H9 (cell line): ENCODE measurements around the gene FAM149A. TPM values are rescaled to one million over a fixed set of nuclear protein-coding genes. Genes with fewer than 3 reads are reported as not detected.

ENCODE experiments used
- DNase-seq: peaks from one replicate; pipeline ENCODE4 v3.0.0-alpha.2; 2017
- H2AFZ ChIP-seq: one replicate; pipeline ENCODE4 v1.6.1; 2013; ENCODE audit warnings: mild to moderate bottlenecking, low read length, control low read depth, moderate library complexity
- H2AK5ac ChIP-seq: 2 replicates; pipeline ENCODE4 v1.6.1; 2013; ENCODE audit warnings: low read length, control low read depth, mixed read lengths; ENCODE audit not compliant: insufficient read length
- H2BK120ac ChIP-seq: one replicate; pipeline ENCODE4 v1.6.1; 2013; ENCODE audit warnings: low read depth, mild to moderate bottlenecking, low read length, control low read depth, inconsistent platforms; ENCODE audit not compliant: poor library complexity, severe bottlenecking
- H2BK12ac ChIP-seq: 2 replicates; pipeline ENCODE4 v1.6.1; 2013; ENCODE audit warnings: low read length, control low read depth, mixed read lengths, low read depth; ENCODE audit not compliant: insufficient read length
- H2BK15ac ChIP-seq: 2 replicates; pipeline ENCODE4 v1.6.1; 2013; ENCODE audit warnings: low read depth, low read length, control low read depth
- H2BK20ac ChIP-seq: one replicate; pipeline ENCODE4 v1.6.1; 2013; ENCODE audit warnings: low read depth, mild to moderate bottlenecking, low read length, control low read depth, inconsistent platforms; ENCODE audit not compliant: poor library complexity, severe bottlenecking
- H2BK5ac ChIP-seq: 2 replicates; pipeline ENCODE4 v1.6.1; 2013; ENCODE audit warnings: low read length, control low read depth, mixed read lengths; ENCODE audit not compliant: insufficient read length
- H3K14ac ChIP-seq: 2 replicates; pipeline ENCODE4 v1.6.1; 2013; ENCODE audit warnings: low read length, control low read depth; ENCODE audit not compliant: insufficient read depth
- H3K18ac ChIP-seq: 2 replicates; pipeline ENCODE4 v1.6.1; 2013; ENCODE audit warnings: low read depth, mild to moderate bottlenecking, mixed read lengths, low read length, control low read depth; ENCODE audit not compliant: insufficient read length
- H3K23ac ChIP-seq: 2 replicates; pipeline ENCODE4 v1.6.1; 2013; ENCODE audit warnings: low read length, control low read depth, mixed read lengths, low read depth; ENCODE audit not compliant: insufficient read length
- H3K23me2 ChIP-seq: 2 replicates; pipeline ENCODE4 v1.6.1; 2013; ENCODE audit warnings: low read depth, mild to moderate bottlenecking, mixed read lengths, low read length, control low read depth; ENCODE audit not compliant: insufficient read length, poor library complexity, severe bottlenecking
- H3K27ac ChIP-seq: 2 replicates; pipeline ENCODE4 v1.5.1; 2013; ENCODE audit warnings: low read length, control low read depth, mixed read lengths, low read depth; ENCODE audit not compliant: insufficient read length
- H3K27me3 ChIP-seq: 2 replicates; pipeline ENCODE4 v1.6.1; 2013; ENCODE audit warnings: low read length, control low read depth, inconsistent platforms; ENCODE audit not compliant: insufficient read depth
- H3K4ac ChIP-seq: 2 replicates; pipeline ENCODE4 v1.6.1; 2013; ENCODE audit warnings: low read depth, mild to moderate bottlenecking, control low read depth, inconsistent platforms, low read length, moderate library complexity
- H3K4me1 ChIP-seq: 2 replicates; pipeline ENCODE4 v1.6.1; 2013; ENCODE audit warnings: low read length, control low read depth, inconsistent platforms; ENCODE audit not compliant: insufficient read depth
- H3K4me2 ChIP-seq: 2 replicates; pipeline ENCODE4 v1.6.1; 2013; ENCODE audit warnings: low read length, control low read depth, mixed read lengths; ENCODE audit not compliant: insufficient read length, insufficient read depth
- H3K56ac ChIP-seq: 2 replicates; pipeline ENCODE4 v1.6.1; 2013; ENCODE audit warnings: low read depth, mild to moderate bottlenecking, mixed read lengths, low read length, control low read depth; ENCODE audit not compliant: insufficient read length
- H3K79me1 ChIP-seq: 2 replicates; pipeline ENCODE4 v1.6.1; 2013; ENCODE audit warnings: low read depth, mild to moderate bottlenecking, moderate library complexity, low read length, control low read depth, inconsistent platforms; ENCODE audit not compliant: insufficient read depth, poor library complexity, severe bottlenecking
- H3K79me2 ChIP-seq: 2 replicates; pipeline ENCODE4 v1.6.1; 2013; ENCODE audit warnings: low read length, control low read depth, inconsistent platforms; ENCODE audit not compliant: insufficient read depth
- H3K9ac ChIP-seq: 2 replicates; pipeline ENCODE4 v1.6.1; 2013; ENCODE audit warnings: low read length, control low read depth, mixed read lengths; ENCODE audit not compliant: insufficient read length; ENCODE audit errors: extremely low read depth
- H3K9me3 ChIP-seq: one replicate; pipeline ENCODE4 v1.6.1; 2013; ENCODE audit warnings: low read depth, low read length, inconsistent platforms; ENCODE audit not compliant: control insufficient read depth
- H3T11ph ChIP-seq: one replicate; pipeline ENCODE4 v1.6.1; 2013; ENCODE audit warnings: mild to moderate bottlenecking, low read length, control low read depth, inconsistent platforms
- H4K20me1 ChIP-seq: one replicate; pipeline ENCODE4 v1.6.1; 2013; ENCODE audit not compliant: control insufficient read depth, insufficient read length, insufficient read depth
- H4K5ac ChIP-seq: 2 replicates; pipeline ENCODE4 v1.6.1; 2013; ENCODE audit warnings: low read depth, mild to moderate bottlenecking, mixed read lengths, low read length, control low read depth; ENCODE audit not compliant: insufficient read length
- H4K8ac ChIP-seq: replicated peaks from 2 replicates; pipeline ENCODE4 v1.6.1; 2013; ENCODE audit warnings: low read length, control low read depth, mixed read lengths, low read depth; ENCODE audit not compliant: insufficient read length
- H4K91ac ChIP-seq: 2 replicates; pipeline ENCODE4 v1.6.1; 2013; ENCODE audit warnings: low read depth, mild to moderate bottlenecking, moderate library complexity, mixed read lengths, low read length, control low read depth; ENCODE audit not compliant: insufficient read length
- H3K27ac Mint-ChIP-seq, 3 experiments: 2 replicates in 2 of 3; 3 replicates in 1 of 3; pipeline ENCODE4 v1.8.0; 2020 to 2021; ENCODE audit warnings: mixed read lengths in 3 of 3, mild to moderate bottlenecking in 1 of 3, moderate library complexity in 1 of 3
- H3K27me3 Mint-ChIP-seq: 2 replicates; pipeline ENCODE4 v1.8.0; 2021; ENCODE audit warnings: low read depth, mild to moderate bottlenecking, moderate library complexity, mixed read lengths
- H3K36me3 Mint-ChIP-seq, 3 experiments: 2 replicates in 2 of 3; 3 replicates in 1 of 3; pipeline ENCODE4 v1.8.0; 2020 to 2021; ENCODE audit warnings: low read depth in 3 of 3, mixed read lengths in 3 of 3; ENCODE audit not compliant: insufficient read depth in 1 of 3
- H3K4me1 Mint-ChIP-seq, 2 experiments: 2 replicates each; pipeline ENCODE4 v1.8.0; 2020; ENCODE audit warnings: mixed read lengths in 2 of 2
- H3K4me3 Mint-ChIP-seq, 2 experiments: 2 replicates in 1 of 2; 3 replicates in 1 of 2; pipeline ENCODE4 v1.8.0; 2020 to 2021; ENCODE audit warnings: mild to moderate bottlenecking in 2 of 2, mixed read lengths in 2 of 2, moderate library complexity in 1 of 2
- H3K9me3 Mint-ChIP-seq, 2 experiments: 2 replicates in 1 of 2; 3 replicates in 1 of 2; pipeline ENCODE4 v1.8.0; 2020; ENCODE audit warnings: mild to moderate bottlenecking in 2 of 2, mixed read lengths in 2 of 2, moderate library complexity in 1 of 2
- WGBS: extraction: QIAGEN DNeasy Blood & Tissue Kit; methylation state at CpG from one replicate; pipeline ENCODE4 v1.1.7; 2013; ENCODE audit warnings: missing lambda C conversion rate, low lambda C conversion rate, mixed read lengths; ENCODE audit not compliant: insufficient read length; ENCODE audit errors: extremely low coverage; 5-methylcytosine and 5-hydroxymethylcytosine counted together
- total RNA-seq: library from RNA; stranded (reverse); gene quantifications from 2 replicates; pipeline ENCODE4 v1.2.1, GENCODE V29; 2021
- TF ChIP-seq, protein P1 (sequence below): fragments of 200-600 bp; sonication (generic); conservative IDR thresholded peaks from 3 replicates; pipeline ENCODE4 v1.8.0; 2021; ENCODE audit warnings: antibody characterized with exemption, mild to moderate bottlenecking

FAM149A gene
- total RNA-seq, 1 experiment from 2014 or later = 5.9 TPM

DNA sequence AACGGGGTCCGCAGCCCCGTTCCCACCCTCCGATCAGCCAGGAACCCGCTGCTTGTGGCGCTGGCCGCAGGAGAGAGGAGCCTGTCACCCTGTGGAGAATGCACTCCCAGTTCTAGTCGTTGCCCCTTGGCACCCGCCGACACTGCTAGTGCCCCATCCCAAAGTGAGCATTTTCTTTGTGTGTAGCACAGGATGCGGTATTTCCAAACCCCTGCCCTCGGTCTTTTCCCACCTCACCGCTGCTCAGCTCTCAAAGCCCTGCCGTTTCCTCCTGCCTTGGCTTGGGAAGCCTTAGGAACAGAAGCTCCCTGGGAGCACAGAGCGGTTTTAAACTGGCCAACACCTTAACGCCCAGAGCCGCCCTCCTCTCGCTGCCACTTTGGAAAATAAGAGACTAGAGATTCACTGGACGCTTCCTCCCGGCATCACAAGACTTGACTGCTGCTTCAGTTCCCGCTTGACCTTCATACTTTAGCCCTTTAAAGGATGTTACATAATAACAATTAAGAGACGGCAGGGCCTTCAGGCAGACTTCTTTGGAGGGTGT, 87.6 kb downstream of the FAM149A start:
- no peaks in the 10 kb centered on the region for H4K20me1 ChIP-seq
- Mint-ChIP-seq H3K4me1 (peaks cover 30 to 31% of the 10 kb centered on the region in 2 experiments), H3K9me3 (no peaks in the 10 kb centered on the region; a peak in 1 of 5 replicates), H3K36me3 (peaks cover 0 to 4% (median 4%) of the 10 kb centered on the region in 3 experiments; a peak in 4 of 7 replicates), H3K4me3 (peak overlapping the region; percentile 79 to 93), H3K27me3 (no peaks in the 10 kb centered on the region; the same call in 1 of the 2 replicates), H3K27ac (peak overlapping the region; percentile 35 to 88 (median 85); a peak in 6 of 7 replicates)
- no peak overlapping the region for H2BK20ac ChIP-seq
- H2BK120ac ChIP-seq = no peak overlapping the region
- no peak overlapping the region for H3K27ac ChIP-seq
- H3K18ac ChIP-seq = no peak overlapping the region
- peak overlapping the region; percentile 43 for H3K4me2 ChIP-seq
- H2AFZ ChIP-seq = no peak overlapping the region
- H2AK5ac ChIP-seq = no peak overlapping the region
- H3K79me2 ChIP-seq = no peaks in the 10 kb centered on the region
- no peak overlapping the region for H3K14ac ChIP-seq
- no peak overlapping the region for H3T11ph ChIP-seq
- H3K27me3 ChIP-seq = no peaks in the 10 kb centered on the region
- H4K5ac ChIP-seq = no peak overlapping the region
- no peak overlapping the region for H4K8ac ChIP-seq
- peak; percentile 59 for DNase-seq
- TF ChIP-seq, protein P1, sequence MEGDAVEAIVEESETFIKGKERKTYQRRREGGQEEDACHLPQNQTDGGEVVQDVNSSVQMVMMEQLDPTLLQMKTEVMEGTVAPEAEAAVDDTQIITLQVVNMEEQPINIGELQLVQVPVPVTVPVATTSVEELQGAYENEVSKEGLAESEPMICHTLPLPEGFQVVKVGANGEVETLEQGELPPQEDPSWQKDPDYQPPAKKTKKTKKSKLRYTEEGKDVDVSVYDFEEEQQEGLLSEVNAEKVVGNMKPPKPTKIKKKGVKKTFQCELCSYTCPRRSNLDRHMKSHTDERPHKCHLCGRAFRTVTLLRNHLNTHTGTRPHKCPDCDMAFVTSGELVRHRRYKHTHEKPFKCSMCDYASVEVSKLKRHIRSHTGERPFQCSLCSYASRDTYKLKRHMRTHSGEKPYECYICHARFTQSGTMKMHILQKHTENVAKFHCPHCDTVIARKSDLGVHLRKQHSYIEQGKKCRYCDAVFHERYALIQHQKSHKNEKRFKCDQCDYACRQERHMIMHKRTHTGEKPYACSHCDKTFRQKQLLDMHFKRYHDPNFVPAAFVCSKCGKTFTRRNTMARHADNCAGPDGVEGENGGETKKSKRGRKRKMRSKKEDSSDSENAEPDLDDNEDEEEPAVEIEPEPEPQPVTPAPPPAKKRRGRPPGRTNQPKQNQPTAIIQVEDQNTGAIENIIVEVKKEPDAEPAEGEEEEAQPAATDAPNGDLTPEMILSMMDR = no peak
- H3K56ac ChIP-seq = no peak overlapping the region
- no peak overlapping the region for H2BK5ac ChIP-seq
- H3K23me2 ChIP-seq = peaks cover 12% of the 10 kb centered on the region
- no peak overlapping the region for H3K4ac ChIP-seq
- no CpG with 5 or more reads among the region's 22 CpGs for WGBS
- H3K23ac ChIP-seq = no peak overlapping the region
- 0 out of 2 replicates have a peak, but pooled peaks cover 5% of the 10 kb centered on the region for H3K4me1 ChIP-seq
- H3K9ac ChIP-seq = peak overlapping the region; percentile 48
- H2BK15ac ChIP-seq = no peak overlapping the region
- no peaks in the 10 kb centered on the region for H3K79me1 ChIP-seq
- H3K9me3 ChIP-seq = no peaks in the 10 kb centered on the region
- H4K91ac ChIP-seq = no peak overlapping the region
- H2BK12ac ChIP-seq = no peak overlapping the region
